Ascending aorta (tissue), 2 donors: Measurements from ENCODE around the gene NAA35. TPM values are rescaled to one million over a fixed set of nuclear protein-coding genes. Genes with fewer than 3 reads are reported as not detected.

ENCODE experiments used
- DNase-seq, 2 donors: peaks; one replicate each; pipeline ENCODE4 v3.0.0-alpha.2; 2019; ENCODE audit warnings: low spot score in 2 of 2
- H3K27ac ChIP-seq, 2 donors: fragments of 200-600 bp; sonication (generic); one replicate each; pipeline ENCODE4 v1.5.1; 2016 to 2017; ENCODE audit warnings: mild to moderate bottlenecking in 1 of 2
- H3K27me3 ChIP-seq: fragments of 200-600 bp; sonication (generic); one replicate; pipeline ENCODE4 v1.5.1; 2017
- H3K36me3 ChIP-seq, 2 donors: fragments of 200-600 bp; sonication (generic); one replicate each; pipeline ENCODE4 v1.5.1; 2016
- H3K4me1 ChIP-seq, 2 donors: fragments of 200-600 bp; sonication (generic); one replicate each; pipeline ENCODE4 v1.5.1; 2016 to 2017; ENCODE audit warnings: mild to moderate bottlenecking in 1 of 2
- H3K4me3 ChIP-seq, 2 donors: fragments of 200-600 bp; sonication (generic); one replicate each; pipeline ENCODE4 v1.5.1; 2016 to 2017; ENCODE audit warnings: mild to moderate bottlenecking in 1 of 2
- H3K9me3 ChIP-seq, 2 donors: fragments of 200-600 bp; sonication (generic); one replicate each; pipeline ENCODE4 v1.5.1; 2016
- intact Hi-C: fragments of 100-400 bp; cut with DNase I; formaldehyde crosslinking; loops from one replicate; pipeline ENCODE4 v1.15.1; 2023
- total RNA-seq: library from RNA; depleted of rRNA; stranded (reverse); fragments of >200 nt; gene quantifications from one replicate; pipeline ENCODE4 v1.1.0, GENCODE V29; 2016
- TF ChIP-seq, protein P1 (sequence below), 3 experiments: fragments of 200-600 bp in 2 of 3; fragments of 450-650 bp in 1 of 3; sonication (generic) in 2 of 3; IDR thresholded peaks; one replicate each; pipeline ENCODE4 v1.5.1; 2016 to 2019; ENCODE audit warnings: antibody characterized with exemption in 3 of 3, mild to moderate bottlenecking in 1 of 3, moderate library complexity in 1 of 3

Gene NAA35
- total RNA-seq, 1 donor from 2014 or later, result 3.3 TPM

DNA sequence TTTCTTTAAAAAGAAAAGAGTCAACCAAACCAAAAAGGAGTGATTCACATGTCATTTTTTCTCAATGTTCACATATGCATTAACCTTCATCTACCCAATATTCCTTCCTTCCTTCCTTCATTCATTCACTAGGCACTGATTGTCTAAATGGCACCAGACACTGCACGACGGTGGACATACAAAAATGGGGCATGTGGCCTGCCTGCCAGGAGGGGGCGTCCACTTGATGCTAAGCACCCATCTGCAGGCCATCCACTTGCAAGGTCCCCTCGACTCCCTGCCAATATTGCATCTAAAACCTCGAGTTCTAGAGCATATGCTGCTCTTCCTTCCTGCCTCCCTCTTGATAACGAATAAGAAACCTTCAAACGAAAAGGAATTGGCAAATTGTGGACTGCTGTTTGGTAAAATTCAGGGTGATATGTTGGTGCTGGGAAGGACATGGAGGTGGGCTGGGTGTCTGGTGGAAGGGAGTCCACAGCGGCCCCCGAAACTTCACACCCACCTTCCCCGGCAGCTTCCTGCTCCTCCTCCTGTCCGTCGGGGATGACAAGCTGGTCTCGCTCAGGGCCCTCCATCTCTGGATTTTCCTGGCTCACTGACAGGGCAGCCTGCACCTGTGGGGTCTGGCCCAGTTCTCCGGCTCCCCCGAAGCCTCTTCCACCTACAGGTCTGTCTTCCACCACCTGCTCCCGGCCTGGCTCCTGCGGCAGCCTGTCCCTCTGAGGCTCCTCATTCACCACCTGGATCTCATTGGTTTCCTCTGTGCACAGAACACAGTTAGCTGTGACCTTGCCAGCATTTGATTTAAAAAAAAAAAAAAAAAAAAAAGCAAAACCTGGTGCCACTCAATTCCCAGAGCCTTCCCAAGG lies 94.2 kb downstream of the NAA35 start:
- H3K36me3 ChIP-seq, result no peaks in the 10 kb centered on the region
- no peaks in the 10 kb centered on the region for H3K9me3 ChIP-seq
- TF ChIP-seq, protein P1, sequence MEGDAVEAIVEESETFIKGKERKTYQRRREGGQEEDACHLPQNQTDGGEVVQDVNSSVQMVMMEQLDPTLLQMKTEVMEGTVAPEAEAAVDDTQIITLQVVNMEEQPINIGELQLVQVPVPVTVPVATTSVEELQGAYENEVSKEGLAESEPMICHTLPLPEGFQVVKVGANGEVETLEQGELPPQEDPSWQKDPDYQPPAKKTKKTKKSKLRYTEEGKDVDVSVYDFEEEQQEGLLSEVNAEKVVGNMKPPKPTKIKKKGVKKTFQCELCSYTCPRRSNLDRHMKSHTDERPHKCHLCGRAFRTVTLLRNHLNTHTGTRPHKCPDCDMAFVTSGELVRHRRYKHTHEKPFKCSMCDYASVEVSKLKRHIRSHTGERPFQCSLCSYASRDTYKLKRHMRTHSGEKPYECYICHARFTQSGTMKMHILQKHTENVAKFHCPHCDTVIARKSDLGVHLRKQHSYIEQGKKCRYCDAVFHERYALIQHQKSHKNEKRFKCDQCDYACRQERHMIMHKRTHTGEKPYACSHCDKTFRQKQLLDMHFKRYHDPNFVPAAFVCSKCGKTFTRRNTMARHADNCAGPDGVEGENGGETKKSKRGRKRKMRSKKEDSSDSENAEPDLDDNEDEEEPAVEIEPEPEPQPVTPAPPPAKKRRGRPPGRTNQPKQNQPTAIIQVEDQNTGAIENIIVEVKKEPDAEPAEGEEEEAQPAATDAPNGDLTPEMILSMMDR (IDR thresholded peaks at IDR 0.05), result no peak
- no peaks in the 10 kb centered on the region for H3K27me3 ChIP-seq
- intact Hi-C loops, result no loop called here
- no peak overlapping the region for H3K4me3 ChIP-seq
- no peaks in the 10 kb centered on the region for H3K4me1 ChIP-seq
- no peak for DNase-seq
- H3K27ac ChIP-seq, result no peak overlapping the region

DNA sequence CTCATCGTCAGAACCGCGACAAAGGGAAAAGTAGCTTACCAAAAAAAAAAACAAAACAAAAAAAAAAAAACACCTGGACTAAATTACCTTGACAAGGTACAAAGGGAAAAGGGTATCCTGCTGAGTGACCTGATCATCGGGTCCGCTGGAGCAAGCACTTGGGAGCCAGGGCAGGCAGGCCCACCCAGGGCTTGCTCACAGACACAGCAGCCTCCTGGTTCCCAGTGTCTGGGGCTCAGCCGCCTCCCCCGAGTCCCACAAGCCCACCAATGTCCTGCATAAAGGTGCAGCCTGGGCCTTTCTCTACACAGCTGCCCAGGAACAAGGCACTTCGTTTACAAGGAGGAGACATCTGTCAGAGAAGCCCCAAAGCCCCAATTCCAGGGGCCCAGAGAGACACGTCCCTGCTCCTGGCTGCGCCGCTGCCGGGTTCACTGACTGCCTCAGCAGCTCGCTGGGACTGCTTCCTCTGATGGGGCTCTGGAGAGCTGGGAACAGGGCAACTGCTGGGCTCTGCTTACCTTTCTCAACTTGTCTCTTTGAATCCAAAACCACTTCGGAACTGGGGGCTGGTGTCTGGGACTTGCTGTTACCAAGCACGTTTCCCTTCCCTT lies 95.0 kb downstream of the NAA35 start:
- no peak overlapping the region for H3K4me3 ChIP-seq
- no peak for DNase-seq
- H3K27ac ChIP-seq, result no peak overlapping the region
- no peaks in the 10 kb centered on the region for H3K27me3 ChIP-seq
- intact Hi-C loops, result no loop called here
- no peaks in the 10 kb centered on the region for H3K9me3 ChIP-seq
- H3K36me3 ChIP-seq, result no peaks in the 10 kb centered on the region
- no peaks in the 10 kb centered on the region for H3K4me1 ChIP-seq
- TF ChIP-seq, protein P1 (IDR thresholded peaks at IDR 0.05), result no peak

DNA sequence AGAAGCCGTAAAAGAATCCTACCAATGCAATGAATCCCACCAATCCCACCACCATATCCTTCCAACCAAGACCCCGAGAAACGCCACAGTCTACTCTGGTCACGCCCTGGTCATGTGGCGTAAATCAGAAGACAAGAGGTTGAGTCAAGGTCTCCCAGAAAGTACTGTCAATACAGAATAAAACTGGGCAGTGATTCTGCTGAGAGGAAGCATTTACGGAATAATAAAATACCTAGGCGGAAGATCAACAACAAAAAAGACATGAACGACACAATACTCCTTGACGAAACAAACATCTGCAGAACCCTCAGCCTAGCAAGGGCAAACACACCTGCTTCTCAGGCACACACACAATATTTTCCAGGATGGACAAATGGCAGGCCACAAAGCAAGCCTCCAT lies 95.6 kb downstream of the NAA35 start:
- no peak overlapping the region for H3K27ac ChIP-seq
- H3K4me3 ChIP-seq, result no peak overlapping the region
- TF ChIP-seq, protein P1 (IDR thresholded peaks at IDR 0.05), result no peak
- H3K4me1 ChIP-seq, result no peaks in the 10 kb centered on the region
- no peaks in the 10 kb centered on the region for H3K9me3 ChIP-seq
- H3K36me3 ChIP-seq, result no peaks in the 10 kb centered on the region
- no peaks in the 10 kb centered on the region for H3K27me3 ChIP-seq
- intact Hi-C loops, result no loop called here
- no peak for DNase-seq

DNA sequence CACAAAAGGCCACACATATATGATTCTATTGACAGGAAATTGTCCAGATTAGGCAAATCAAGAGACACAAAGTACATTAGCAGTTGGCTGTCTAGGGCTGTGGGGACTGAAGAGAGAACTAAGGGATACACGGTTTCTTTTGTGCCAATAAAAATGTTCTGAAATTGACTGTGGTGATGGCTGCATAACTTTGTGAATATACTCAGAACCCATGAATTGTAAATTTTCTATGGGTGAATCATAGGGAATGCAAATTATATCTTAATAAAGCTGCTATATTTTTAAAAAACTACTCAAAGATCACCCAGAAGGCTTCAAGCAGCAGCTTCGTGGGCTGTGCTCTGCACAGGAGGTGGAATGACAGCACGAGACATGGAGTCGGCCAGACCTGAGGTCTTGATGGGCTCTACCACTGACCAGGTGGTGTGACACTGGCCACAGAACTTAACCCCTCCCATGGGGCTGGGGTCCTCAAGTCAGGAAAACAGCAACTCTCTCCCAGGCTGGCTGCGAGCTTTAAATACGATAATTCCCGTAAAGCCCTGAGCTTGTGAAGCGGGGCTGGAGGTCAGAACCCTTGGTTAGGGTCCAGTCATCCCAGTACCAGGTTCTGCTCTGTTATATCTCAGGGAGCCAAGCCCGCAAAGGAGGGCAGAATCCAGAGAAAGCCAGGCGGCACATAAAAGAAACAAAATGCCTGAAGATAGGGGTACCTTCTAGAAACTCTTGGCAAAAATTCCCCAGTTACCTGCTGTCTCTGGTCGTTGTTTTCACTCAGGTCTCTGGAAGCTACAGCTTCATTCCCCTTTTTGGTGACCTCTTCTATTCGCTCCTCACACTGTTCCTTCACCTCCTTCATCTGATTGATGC lies 99.3 kb downstream of the NAA35 start:
- Histone ChIP-seq H3K27ac (no peak overlapping the region), H3K4me1 (no peaks in the 10 kb centered on the region), H3K27me3 (no peaks in the 10 kb centered on the region), H3K4me3 (no peak overlapping the region), H3K9me3 (no peaks in the 10 kb centered on the region), H3K36me3 (no peaks in the 10 kb centered on the region)
- no peak for DNase-seq
- intact Hi-C loops, result no loop called here
- TF ChIP-seq, protein P1 (IDR thresholded peaks at IDR 0.05), result no peak

DNA sequence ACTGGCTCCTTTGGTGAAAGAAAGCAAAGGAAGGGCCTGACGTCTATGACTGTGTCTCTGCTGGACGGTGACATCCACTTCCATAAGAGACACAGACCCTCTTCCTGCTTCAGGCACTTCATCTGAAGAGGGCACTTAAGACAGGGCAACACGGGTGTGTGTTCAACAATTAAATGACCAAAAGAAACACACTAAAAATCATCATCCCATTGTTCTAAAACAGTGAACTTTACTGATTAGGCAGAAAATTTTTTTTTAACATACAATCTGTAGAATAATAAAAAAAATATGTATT lies 99.9 kb downstream of the NAA35 start:
- intact Hi-C loops, result no loop called here
- no peaks in the 10 kb centered on the region for H3K36me3 ChIP-seq

More for the DNA sequence above, 99.9 kb downstream of the NAA35 start:
- no peak overlapping the region for H3K27ac ChIP-seq
- H3K4me1 ChIP-seq, result no peaks in the 10 kb centered on the region
- no peak overlapping the region for H3K4me3 ChIP-seq
- no peak for DNase-seq
- TF ChIP-seq, protein P1 (IDR thresholded peaks at IDR 0.05), result no peak
- no peaks in the 10 kb centered on the region for H3K27me3 ChIP-seq
- H3K9me3 ChIP-seq, result no peaks in the 10 kb centered on the region
